Stimulated activated CD4-positive, alpha-beta T cell treated with anti-CD3 and anti-CD28 coated beads, TNF-alpha, amount 100 ng/mL, for 1 hour (primary cell): ENCODE results near the gene MYH9.
"Not testable (repeated sequence)": the region's sequence is repeated elsewhere in the genome, so short reads cannot be mapped to it uniquely, and the experiment has no call there.

Experiments used
- DNase-seq, 3 donors: peaks; one replicate each; pipeline ENCODE4 v3.0.0-alpha.2; 2020; ENCODE audit warnings: low read depth in 3 of 3, low spot score in 1 of 3

The MYH9 gene

DNA sequence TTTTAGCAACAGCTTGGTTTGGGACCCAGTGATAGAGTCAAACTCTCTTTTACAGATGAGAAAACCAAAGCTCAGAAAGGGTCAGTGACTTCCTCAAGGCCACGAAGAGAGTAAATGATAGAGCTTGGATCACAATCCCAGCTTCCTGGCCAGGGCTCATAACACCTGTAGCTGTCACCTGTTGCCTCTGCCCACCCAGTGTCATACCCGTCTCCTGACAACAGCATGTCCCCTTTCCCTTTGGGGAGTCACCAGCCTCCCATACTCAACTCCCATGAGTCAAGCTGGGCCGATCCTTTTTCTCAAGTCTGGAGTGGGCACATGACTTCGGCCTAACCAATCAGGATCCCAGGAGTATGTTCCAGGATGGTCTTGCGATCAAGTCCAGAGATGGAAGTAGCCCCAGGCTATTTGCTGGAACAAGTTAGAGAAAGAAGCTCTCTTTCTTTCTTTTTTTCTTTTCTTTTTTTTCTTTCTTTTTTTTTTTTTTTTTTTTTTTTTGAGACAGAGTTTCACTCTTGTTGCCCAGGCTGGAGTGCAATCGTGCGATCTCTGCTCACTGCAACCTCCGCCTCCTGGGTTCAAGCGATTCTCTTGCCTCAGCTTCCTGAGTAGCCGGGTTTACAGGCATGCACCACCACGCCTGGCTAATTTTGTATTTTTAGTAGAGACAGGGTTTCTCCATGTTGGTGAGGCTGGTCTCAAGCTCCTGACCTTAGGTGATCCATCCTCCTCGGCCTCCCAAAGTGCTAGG, 27.8 kb upstream of the MYH9 start:
- DNase-seq: no peak

DNA sequence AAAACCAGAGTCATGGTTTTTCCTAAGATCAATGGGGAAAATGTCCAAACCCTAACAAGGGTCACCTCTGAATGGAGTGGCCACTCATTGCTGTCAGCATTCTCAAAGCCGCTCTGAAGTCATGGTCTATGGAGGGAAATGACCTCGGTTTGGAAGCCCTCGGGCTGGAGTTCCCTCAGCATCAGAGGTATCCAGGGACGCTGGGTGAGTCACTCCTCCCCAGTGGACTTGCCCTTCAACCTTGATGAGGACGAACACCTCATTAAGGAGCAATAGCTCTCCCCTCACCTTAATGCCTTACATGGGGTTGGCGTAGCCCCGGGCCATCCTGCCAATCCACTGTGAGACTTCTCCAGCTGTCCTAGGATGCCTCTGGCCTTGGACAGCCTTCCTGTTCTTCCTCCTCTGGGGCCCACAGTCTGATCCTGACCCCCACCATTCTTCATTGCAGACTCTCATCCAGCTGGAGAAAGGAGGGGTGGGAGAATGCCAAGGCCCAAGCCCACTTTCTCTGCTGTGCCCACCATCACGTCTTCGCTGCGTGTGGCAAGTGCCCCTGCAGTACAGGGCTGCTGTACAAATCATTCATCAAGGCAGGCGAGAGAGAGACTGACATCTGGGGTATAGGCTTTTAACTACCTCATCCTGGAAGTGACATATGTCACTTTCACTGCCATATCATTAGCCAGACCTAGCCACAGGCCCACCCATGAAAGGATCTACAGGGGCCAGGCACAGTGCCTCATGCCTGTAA, 25.4 kb upstream of the MYH9 start:
- DNase-seq: no peak

DNA sequence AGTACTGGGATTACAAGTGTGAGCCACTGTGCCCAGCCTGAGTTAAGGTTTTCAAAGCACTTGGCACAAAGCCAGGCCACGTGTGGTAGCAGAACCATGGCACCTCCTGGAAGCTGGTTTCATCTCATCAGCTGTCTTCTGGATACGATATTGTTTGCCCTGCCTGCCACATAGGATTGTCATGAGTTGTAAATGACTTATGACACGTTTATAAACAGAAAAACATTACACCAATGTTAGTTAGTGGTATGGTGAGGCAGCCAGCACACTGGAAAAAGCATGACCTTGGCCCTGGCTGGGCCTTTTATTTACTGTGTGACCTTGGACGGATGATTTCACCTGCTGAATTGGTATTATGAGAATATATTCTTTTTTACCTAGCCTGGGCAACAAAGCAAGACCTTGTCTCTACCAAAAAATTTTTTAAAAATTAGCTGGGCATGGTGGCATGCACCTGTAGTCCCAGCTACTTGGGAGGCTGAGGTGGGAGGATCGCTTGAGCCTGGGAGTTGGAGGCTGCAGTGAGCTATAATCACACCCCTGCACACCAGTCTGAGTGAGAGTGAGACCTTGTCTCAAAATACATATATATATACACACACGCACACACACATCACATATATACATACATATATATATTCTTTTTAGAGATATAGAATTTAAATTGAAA, 24.0 kb upstream of the MYH9 start:
- DNase-seq: no peak

DNA sequence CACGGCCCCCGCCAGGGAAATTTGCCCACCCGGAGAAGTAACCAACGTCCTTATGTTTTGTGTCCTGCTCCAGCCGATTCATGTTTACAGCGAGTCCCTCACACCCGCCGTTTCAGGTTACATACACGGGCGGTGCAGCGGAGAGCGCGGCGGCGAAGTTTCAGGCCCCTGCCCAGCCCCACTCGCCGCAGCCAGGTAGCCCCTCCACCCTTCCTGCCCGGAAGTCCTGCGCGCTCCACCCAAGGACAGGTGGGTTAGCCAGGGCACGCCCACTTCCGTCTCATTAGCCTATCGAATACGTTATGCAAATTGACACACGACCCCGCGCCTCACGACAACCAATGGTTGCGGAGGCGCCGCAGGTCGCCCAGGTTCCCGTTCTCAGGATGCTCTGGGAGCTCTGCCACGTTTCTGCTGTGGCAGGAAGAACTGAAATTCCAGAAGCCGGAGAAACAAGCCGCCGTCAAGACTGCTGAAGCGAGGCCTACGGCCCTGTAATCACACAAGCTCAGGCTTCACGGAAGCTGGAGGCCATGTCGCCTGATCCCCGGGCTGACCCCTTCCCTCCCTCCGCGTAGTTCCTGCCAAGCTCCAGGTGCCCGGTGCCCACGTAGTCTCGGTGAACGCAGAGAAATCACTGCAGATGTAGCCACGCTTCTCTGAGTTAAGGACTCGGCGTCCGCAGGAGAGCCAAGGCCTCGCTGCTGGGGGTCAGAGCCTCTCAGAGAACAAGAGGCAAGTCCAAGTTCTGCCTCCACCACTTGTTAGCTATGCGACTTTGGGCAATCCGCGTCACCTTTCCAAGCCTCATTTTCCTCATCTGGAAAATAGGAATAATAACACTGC, 22.4 kb upstream of the MYH9 start:
- DNase-seq: peak in 2 of 3 donors; percentile 22 to 40

DNA sequence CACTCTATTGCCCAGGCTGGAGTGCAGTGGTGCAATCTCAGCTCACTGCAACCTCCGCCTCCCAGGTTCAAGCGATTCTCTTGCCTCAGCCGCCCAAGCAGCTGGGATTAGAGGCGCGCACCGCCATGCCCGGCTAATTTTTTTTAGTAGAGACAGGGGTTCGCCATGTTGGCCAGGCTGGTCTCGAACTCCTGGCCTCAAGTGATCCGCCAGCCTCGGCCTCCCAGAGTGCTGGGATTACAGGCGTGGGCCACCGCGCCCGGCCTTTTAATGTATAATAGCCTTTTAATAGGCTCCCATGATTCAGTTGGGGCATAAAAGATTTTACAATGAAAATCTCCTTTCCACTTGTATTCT, 21.8 kb upstream of the MYH9 start:
- DNase-seq: not testable (repeated sequence)

DNA sequence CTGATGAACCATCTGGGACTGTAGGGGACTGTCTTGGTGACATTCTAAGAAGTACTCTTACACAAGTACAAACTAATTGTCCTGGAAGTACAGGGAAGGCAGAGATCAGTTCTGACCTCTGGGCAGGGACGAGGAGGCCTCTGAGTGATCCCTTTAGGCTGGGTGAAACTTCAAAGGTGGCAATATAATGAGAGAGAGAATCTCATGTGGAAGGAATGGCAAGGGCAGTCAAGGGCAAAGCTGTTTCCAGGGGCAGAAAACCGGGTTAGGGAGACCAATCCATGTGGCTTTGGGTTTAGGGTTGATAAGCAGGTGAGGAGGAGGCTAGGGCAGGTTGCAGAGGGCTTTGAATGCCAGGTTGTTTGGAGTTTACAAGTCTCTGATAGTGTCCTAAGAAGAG, 21.3 kb upstream of the MYH9 start:
- no peak for DNase-seq

DNA sequence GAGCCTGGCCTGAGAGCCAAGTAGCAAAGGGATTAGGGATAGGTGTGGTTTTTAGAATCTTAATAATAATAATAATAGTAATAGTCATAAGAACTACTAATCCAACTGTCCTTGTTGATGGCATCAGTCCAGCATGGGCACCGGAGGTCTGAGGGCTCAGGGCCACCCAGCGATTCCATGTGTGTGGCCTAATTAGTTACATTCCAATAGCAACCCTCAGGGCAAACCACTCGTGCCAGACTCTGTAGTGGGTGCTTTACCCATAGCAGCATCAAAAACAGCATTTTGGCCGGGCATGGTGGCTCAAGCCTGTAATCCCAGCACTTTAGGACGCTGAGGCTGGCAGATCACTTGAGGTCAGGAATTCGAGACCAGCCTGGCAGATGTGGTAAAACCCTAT, 19.0 kb upstream of the MYH9 start:
- DNase-seq: no peak

DNA sequence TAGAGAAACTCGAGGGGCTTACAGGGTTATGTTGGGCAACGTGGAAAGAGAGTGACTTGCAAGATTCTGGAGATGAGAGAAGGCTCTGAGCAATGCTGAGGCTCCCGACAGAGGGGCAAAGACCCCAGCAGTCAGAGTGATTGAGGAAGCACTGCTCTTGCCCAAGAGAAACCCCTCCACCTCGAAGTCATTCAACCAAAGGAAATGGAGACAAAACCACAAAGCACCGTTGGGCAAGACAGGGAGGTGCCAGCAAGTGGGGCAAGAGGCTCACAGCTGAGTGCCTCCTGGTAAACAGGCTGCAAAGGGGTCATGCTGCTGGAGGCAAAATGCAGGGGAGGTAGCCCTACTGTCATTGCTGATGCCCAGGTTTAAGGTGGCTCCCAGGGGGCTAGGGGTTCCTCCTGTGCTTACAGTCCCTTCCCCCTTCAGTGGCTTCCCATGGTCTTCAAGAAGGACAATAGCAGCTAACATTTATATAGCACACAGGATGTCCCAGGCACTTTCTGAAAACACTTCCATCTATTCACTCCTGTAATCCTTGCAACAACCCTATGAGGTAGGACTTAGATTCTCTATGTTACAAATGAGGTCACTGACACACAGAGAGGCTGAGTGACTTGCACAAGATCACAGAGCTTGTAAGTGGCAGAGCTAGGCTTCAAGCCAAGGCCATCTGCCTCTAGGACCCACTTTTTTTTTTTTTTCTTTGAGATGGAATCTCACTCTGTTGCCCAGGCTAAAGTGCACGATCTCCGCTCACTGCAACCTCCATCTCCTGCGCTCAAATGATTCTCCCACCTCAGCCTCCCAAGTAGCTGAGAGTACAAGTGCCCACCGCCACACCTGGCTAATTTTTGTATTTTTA, 18.1 kb upstream of the MYH9 start:
- DNase-seq: peak in 1 of 3 donors; percentile 28

DNA sequence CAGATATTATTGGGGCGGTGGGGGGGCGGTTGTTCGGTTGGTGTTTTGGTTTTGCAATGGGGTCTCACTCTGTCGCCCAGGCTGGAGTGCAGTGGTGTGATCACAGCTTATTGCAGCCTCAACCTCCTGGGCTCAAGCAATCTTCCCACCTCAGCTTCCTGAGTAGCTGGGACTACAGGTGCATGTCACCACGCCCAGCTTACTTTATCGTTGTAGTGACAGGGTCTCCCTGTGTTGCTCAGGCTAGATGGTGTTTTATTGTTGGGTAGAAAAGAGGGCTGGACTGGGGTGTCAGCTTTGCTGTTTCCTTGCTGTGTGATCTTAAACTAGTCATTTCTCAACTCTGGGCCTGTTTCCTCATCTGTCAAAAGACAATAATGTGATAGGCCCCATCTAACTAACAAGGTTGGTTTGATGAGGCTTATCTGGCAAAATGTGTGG, 17.5 kb upstream of the MYH9 start:
- DNase-seq: no peak

DNA sequence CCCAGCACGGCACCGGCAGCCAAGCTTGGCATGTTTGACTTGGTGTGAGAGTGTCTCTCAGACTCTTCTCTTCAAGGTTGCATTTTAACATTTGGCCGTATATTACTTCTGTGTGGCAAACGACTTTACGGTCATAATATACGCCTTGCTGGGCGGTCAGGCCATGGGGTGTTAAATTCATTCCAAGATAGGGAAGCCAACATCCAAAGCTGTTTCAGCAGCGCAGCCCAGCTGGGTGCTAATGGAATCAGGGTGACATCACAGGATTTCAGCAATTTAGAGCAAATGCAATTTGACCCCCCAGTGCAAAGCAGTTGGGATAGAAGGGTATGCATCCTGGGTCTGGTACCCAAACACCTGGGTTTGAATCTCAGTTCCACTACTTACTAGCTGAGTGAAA, 16.7 kb upstream of the MYH9 start:
- no peak for DNase-seq

DNA sequence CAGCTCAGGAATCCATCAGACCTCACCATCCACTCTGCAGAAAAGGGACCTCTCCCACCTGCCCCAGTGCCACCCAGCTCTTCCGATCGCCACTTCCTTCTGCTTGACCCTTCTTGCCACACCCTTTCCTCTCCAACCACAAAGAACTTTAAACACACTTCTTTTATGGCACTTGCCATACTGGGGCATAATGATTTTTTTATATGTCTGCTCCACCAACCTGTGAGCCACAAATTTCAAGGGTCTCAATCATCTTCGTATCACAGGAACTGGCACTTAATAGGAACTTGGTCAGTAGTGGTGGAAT, 11.7 kb upstream of the MYH9 start:
- DNase-seq: no peak

DNA sequence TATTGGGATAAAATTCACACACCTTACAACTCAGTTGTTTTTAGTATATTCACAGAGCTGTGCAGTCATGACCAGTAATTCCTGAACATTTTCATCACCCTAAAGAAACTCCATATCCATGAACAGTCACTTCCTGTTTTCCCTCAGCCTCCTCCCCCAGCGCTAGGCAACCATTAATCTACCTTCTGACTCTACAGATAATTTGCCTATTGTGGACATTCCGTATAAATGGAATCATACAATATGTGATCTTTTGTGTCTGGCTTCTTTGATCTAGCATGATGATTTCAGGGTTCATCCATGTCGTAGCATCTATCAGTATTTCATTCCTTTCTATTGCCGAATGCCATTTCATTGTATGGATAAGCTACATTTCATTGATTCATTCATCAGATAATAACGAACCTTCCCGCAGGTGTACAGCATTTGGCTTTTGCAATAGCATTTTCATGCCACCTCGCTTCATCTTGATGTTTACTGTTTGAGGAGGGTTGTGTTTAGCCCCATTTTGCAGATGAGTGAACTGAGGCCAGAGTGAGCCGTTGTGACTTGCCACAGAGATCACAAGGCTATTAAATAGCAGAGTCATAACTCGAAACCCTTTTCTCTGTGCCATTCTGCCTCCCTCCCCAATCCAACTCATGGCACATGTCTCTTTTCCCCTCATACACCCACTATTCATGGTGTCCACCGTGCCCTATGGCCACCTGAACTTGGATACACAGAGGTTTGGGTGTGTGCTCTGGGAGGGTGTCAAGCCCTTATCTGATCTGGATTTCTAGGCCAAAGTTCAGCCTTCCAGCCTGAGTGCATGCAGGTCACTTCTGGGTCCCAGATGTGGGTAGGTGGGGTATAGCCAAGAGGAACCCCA, 11.1 kb upstream of the MYH9 start:
- DNase-seq: no peak

DNA sequence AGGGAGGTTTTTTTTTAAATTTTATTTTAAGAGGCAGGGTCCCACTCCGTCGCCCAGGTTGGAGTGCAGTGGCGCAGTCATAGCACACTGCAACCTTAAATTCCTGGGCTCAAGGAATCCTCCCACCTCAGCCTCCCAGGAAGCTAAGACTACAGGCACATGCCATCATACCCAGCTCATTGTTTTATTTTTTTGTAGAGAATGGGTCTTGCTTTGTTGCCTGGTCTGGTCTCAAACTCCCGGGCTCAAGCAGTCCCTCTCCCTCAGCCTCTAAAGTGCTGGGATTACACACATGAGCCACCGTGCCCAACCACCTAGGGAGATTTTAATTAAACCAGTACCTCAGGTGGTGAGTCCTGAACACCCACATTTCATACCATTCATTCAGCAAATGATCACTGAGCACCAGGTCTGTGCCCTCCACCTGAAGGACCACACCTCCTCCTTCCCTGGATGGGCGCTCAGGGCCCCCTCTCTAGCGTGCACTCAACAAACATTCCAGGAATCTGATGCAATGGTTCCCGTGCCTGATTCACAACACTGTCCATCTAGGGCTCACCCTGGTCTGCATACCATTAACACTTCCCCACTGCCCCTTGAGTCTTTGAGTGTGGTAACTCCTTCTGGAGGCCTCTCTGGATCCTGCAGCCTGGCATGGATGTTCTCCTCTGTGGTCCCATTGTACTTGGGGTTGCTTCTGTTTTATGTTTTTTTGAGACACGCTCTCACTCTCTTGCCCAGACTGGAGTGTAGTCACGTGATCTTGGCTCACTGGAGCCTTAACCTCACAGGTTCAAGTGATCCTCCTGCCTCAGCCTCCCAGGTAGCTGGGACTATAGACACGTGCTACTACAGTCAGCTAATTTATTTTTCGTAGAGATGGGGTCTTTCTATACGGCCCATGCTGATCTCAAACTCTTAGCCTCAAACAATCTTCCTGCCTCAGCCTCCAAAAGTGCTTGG, 9.6 kb upstream of the MYH9 start:
- no peak for DNase-seq

DNA sequence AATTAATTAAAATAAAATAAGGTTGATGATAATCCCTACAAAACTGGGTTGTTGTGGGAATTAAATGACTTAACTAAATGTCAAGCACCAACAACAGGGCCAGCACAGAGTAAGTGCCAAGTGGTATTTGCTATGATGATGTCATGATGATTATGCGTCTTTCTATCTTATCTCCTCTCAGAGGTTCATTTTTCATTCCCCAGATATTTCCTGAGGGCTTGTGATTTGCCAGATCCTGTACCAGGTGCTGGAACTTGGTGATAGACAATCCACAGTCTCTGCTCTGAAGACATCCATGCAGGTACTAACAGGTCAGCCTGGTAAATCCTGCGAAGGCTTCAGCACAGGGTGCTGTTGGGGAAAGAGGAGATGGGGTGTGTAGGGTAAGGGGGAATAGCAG, 8.1 kb upstream of the MYH9 start:
- no peak for DNase-seq

DNA sequence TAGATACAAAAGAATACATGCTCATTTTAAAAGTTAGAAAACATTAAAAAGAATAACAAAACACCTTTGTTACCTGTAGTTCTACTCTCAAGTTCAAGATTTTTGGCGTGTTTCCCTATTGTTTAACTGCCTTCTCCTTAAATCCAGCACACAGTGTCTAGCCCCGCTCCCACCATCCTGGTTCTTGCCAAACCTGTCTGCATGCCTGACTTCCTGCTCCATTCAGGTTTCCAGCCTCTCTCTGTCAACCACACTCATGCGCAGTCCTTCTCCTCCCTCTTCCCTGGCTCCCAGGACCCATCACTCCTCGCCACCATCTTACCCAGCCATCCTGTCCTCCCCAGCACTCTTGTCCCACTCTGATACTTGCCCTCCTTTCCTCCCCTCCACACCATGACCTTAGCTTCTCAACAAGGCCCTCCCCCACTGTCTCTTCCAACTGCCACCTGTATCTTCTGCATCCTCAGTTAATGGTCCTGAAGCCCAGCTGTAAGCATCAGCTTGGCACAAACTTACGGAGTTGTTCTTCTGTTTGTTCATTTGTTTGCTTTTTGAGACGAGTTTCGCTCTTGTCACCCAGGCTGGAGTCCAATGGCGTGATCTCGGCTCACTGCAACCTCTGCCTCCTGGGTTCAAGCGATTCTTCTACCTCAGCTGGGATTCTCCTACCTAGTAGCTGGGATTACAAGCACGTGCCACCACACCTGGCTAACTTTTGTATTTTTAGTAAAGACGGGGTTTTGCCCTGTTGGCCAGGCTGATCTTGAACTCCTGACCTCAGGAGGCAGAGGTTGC, 7.5 kb upstream of the MYH9 start:
- DNase-seq: no peak

DNA sequence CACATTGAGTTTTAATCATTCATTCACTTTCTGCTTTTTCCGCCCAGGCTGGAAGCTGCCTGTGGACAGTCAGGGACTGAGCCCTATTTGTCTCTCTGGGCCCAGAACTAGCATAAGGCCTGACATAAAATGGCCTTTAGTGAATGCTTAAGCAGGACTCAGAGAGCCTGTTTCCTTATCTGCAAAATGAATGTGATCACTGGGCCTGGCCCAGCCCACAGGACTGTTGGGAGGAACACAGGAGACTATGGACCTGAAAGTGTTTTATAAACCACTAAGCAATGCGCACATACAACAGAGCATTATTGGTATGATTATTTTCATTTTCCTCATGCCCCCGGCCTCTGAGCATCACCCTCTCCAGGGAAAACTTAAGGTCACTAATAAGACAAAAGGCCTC, 3.9 kb upstream of the MYH9 start:
- no peak for DNase-seq

DNA sequence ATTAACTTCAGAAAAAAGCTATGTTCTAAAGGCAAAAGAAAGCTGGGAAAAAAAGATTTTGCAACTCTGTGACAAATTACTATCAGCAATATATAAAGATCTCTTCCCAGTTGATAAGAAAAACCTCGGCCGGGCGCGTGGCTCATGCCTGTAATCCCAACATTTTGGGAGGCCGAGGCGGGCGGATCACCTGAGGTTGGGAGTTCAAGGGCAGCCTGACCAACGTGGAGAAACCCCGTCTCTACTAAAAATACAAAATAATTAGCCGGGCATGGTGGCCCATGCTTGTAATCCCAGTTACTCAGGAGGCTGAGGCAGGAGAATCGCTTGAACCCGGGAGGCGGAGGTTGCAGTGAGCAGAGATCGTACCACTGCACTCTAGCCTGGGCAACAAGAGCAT, 1.4 kb upstream of the MYH9 start:
- not testable (repeated sequence) for DNase-seq

DNA sequence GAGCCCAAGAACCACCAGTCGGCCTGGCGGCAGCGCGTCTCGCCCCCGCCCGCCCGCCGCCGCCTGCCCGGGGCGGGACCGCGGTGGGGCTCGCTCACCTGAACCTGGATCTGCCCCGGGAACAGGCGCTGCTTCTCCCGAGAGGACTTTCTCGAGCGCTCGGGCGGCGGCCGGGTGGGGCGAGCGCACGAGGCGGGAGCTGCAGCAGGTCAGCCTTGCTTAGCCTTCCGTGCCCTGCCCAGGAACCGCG, 133 bp downstream of the MYH9 start:
- DNase-seq: no peak
